Measurements from ENCODE around the gene CARMIL1.

CARMIL1 gene

DNA sequence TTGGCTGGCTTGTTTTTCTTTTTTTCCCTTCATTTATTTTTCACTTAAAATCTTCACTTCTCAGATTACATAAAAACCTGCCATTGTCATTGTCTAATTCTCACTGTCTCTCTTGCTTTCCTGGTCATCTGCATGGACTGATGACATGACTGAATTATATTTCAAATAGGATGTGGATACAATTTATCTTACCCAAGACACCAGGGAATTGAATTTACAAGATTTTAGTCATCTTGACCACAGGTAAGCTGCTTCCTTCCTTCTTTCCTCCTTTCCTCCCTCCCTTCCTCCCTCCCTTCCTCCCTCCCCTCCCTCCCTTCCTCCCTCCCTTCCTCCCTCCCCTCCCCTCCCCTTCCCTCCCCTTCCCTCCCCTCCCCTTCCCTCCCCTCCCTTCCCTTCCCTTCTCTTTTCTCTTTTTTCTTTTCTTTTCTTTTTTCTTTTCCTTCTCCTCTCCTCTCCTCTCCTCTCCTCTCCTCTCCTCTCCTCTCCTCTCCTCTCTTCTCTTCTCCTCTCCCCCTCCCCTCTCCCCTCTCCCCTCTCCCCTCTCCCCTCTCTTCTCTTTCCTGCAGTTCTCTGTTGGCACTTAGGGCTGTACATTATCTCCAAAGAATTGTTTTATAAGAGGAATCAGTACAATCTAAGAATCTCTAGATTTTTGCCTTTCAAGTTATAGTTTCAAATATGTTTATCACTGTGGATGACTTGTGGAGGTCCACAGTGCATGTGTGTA is 171.5 kb downstream of the CARMIL1 start:
- DNase-seq, result no peak

DNA sequence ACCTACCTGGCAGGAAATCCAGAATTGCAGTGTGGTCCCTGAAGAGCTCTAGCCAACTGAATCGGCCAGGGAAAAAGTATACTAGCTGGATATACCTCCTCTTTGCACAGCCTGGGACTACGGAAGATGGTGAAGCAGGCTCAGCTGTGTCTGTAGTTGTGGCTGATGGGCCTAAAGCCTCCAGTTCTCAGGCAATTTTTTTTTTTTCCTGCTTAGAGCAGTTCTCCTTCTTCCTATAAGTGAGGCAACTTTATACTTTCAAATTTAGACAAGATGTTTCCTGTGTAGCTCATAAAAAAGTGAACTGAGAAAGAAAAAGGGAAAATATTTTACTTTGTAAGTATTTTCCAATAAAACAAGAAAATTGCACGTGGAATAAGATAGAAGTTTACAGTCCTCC is 172.9 kb downstream of the CARMIL1 start:
- no peak for DNase-seq

DNA sequence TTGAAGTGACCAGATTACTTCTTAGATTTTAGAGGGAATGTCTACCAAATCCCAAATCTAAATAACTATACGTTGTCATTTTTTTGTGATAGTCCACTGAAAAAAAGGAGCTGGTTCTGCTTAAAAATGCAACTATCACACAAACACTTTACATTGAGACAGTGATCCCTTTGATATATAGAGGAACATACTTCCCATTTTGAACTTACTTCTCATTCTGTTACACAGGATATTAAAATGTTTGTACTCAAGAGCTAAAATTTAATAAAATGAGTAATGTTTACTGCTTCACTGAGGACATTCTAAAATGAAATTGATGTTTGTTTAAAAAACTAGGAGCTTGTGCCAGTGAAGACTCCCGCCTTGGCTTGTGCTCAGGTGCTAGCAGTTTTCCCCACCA is 174.1 kb downstream of the CARMIL1 start:
- DNase-seq, result no peak

DNA sequence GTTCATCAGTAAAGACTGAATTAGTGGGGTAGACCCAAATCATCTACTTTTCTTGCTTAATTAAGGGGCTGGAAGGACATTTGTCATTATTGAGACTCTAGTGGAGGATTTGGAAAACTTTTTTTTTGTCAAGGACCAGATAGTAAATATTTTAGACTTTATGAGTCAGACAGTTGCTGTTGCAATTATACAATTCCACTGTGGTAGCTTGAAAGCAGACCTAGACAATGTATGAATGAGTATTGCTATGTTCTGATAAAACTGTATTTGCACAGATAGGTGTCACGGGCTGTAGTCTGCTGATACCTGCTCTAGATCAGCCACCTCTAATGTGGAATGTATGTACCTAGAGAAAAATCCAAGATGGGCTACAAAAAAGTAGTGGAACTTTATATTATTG is 175.0 kb downstream of the CARMIL1 start:
- DNase-seq, result no peak

DNA sequence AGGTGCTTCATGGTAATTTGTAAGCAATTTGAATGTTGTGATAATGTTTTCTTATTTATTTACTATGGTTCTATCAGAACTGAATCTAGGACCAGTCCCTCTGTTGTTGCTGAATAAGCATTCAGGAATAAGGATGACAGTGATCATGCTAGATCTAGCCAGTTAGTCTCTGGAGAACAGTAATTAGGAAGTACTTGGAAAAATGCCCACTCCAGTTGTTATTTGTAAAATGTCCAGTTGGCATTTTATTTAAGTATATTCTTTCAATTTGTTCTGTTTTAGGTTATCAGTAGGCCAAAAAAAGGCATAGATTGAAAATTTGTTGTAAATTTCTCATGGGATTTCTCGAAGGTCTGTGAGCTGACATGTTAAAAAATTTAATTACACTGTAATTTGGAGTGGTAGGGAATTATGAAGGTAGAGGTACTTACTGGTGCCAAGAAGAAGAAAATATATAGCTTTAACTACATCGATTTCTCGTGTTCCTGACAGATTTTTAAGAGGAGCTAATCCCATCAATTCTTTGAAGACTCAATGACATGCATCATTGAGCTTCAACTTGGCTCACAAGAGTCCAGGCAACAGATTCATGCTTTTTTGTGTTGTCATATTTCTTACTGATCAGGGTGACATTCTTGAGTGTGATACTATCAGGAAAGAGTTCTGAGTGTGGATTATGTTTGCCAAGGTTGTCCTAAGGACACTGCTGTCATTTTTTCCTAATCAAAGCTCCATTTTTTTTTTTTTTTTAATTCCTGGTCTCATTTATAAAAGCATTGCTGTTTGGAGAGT is 177.3 kb downstream of the CARMIL1 start:
- no peak for DNase-seq

DNA sequence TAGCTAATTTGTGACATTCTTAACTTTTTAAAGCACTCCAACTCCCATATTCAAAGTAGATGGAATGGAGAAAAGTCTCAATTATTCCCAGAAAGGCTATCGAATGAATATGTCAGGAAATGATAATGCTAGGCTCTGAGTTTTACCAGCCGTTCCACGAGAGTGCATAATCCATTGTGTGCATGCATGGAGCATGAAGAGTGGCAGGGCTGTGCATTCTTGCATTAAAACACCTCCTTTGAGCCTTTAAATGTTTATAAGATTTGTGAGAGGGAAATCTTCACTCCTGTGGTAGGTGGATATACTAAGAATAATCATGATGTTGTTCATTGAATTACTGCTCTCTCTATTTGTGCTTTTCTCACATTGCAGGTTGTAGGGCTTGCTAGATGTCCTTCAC is 178.3 kb downstream of the CARMIL1 start:
- no peak for DNase-seq

DNA sequence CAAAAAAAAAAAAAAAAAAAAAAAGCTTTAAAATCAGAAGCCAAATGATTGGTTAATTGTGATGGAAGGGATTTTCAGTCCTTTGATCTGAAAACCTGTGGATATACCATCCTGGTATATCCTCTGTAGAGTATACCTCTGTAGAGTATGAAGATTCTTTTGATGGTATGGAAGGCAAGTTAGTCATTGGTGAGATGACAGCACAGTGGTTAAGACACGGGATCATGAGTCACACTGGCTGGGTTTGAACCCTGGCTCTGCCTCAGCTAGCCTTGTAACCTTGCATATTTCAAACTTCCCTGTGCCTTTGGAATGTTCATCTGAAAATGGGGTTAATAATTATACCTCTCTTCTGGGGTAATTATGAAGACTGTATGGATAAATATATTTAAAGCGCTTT is 179.3 kb downstream of the CARMIL1 start:
- no peak for DNase-seq

DNA sequence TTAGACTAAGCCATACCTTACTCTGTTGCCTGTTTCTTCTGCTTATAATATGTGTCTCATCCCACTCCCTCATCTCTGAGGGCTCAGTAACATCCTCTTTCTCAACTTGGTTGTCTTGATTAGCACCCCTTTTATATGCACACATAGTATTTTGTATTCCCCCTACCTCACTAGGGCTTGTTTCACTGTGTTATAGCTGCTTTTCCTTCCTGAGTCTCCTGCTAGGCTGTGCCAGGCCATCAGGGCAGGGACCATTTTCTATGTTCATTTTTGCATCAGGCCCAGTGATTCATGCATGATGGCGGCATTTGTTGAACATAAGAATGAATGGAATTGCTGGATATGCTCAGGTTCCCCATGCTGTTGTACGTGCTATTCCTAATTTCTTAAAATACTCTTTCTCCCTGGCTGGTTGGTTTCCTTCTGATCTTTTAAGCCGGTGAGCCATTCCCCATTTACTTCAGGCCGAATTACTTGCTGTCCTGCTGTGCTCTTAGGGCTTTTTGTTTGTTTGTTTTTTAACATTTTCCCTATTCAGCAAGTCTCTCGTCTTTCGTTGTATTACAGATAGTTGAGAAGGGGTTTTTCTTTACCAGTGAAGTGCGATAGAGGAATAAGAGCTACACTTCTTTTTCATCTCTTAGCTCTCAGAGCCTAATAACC is 183.2 kb downstream of the CARMIL1 start:
- DNase-seq, result no peak

DNA sequence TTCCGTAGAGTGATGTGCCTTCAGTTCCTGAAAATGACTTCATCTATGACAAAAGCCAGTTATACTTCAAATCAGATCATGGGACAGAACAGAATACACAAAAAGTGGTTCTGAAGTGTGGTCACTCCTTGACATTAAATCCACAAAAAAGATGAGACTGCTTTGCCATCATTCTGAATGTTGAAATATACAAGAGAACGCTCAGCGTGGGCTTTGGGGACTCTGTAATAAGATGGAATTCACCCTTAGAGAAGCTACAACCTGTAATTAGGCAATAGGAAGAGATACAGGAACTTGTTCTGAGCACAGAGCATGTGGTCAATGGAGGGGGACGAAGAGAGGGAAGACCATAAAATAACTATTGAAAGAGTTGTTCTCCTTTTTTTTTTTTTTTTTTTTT is 184.3 kb downstream of the CARMIL1 start:
- DNase-seq, result no peak

DNA sequence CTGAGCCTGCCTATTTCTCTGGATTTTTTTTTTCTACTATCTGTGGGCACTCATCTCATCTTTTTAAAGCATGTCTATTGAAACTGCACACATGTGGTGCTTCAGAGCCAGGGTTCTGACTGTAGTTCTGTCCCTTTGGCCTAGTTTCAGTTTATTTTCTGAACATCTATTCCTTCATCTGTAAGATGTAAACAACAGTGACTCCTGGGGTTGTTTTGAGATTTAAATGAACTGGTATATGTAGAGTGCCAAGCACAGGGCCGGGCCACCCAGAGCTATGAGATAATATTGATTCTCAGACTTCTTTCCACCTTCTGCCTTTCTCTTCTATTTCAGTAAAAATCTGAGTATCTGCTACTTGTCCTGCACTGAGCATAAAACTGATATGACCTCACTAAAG is 185.1 kb downstream of the CARMIL1 start:
- DNase-seq, result no peak

DNA sequence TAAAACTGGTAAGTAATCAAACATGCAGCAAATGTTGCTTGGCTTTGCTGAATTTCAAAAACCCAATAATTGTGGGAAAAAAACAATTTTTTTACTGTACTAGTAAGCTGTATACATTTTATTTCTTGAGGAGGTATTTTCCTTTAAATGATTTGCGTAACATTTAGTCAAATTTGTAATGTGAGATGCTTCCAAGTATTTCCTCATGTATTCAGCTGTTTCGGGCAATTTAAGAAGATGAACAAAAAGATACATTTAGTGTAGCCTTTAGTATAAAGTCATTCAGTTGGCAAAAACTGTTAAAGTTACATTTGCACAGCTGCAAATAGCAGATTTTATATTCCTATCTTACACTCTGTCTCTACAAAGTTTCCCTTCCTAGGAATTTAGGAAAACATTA is 186.8 kb downstream of the CARMIL1 start:
- no peak for DNase-seq

DNA sequence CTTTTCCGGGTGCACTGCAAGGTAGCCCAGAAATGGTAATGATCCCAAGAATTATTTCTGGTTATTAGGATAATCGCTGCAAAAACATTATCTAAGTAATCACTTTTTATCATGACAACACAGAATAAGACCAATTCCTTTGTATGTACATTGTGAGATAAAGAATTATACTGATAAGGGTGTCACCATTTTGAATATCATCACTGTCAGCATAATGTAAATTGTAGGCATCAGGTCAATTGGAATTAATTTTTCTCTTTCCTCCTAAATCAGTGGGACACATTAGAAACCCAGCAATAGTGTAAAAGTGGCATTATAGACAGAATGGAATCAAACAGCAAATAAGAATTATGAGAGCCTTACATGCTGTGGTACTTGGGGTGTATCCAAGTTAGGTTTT is 189.7 kb downstream of the CARMIL1 start:
- DNase-seq, result no peak

DNA sequence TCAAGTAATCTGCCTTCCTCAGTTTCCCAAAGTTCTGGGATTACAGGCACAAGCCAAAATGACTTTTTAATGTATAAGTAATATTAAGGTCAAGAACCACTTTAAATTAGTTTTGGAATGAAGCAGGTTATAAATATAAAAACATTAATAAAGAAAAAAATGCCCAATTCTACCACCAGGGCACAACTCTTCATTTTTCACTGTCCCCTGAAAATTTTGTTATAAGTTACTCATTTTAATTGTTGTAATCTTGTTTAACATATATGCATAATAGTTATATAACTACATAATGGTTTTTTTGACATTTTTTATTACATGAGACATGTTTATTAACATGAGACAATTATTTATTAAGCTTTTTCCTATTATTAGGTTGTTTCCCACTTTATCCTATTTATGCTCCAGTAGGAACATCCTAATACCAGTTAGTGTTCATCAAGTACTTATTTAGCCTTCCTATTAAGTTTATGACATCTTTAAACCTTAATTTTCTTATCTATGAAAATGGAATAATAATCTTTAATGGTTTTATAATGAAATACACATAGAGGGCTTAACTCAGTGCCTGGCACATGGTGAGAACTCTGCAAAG is 190.7 kb downstream of the CARMIL1 start:
- DNase-seq, result no peak

DNA sequence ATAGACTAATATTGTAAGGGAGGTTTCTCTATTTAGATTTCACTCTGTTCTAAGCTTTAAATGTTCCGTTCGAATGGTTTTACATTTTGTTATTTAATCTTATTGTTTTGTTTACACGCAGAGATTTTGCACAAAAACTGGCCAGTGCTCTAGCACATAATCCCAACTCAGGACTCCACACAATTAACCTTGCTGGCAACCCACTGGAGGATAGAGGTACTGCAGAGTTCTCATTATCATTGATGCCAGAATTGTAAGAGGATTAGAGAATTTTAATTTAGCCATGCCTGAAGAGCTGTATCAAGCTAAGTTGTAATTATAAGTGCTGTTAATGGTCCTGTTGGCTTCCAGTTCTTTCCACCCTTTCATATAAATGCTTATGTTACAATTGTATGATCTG is 193.1 kb downstream of the CARMIL1 start:
- no peak for DNase-seq

DNA sequence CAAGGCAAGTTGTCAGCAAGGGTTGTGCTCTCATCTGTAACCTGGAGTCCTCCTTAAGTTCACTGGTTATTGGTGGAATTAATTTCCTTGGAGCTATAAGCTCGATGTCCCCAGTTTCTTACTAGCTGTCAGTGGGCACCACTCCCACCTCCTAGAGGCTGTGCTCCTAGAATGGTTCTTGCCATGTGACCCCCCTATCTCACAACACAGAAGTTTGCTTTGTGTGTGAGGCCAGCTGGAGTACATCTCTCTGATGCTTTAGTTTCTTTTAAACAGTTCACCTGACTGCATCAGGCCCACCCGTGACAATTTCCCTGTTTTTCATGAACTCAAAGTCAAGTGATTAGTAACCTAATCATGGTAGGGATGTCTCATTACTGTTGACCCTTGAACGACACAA is 193.7 kb downstream of the CARMIL1 start:
- no peak for DNase-seq

DNA sequence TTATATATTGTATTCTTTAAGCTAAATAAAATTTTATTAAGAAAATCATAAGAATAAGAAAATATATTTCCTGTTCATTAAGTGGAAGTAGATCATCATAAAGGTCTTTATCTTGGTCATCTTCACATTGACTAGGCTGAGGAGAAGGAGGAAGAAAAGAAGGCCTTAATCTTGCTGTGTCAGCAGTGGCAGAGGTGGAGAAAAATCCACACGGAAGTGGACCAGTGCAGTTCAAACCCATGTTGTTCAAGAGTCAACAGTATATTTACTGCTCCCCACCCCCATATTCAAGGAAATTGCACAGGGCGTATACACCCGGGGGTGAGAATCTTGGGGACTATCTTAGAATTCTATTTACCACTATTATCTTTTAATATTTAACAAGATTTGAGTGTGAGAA is 194.3 kb downstream of the CARMIL1 start:
- no peak for DNase-seq

DNA sequence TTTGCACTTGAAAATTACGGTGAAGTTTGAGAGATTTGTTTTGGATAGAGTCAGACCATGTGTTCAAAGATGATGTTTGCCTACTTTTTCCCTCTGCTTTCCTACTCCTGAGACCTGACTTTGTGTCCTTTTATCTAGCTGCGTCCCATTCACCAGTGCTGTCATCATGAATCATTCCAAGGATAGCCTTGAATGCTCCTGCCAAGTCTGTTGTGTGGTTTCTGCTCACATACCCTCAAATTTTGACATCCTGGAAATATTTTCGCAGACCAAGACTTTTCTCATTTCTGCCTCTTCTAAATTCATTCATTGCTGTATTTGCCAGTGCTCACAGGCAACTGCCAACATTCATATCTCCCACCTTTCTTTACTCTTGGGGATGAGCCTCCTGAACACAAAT is 197.0 kb downstream of the CARMIL1 start:
- no peak for DNase-seq

DNA sequence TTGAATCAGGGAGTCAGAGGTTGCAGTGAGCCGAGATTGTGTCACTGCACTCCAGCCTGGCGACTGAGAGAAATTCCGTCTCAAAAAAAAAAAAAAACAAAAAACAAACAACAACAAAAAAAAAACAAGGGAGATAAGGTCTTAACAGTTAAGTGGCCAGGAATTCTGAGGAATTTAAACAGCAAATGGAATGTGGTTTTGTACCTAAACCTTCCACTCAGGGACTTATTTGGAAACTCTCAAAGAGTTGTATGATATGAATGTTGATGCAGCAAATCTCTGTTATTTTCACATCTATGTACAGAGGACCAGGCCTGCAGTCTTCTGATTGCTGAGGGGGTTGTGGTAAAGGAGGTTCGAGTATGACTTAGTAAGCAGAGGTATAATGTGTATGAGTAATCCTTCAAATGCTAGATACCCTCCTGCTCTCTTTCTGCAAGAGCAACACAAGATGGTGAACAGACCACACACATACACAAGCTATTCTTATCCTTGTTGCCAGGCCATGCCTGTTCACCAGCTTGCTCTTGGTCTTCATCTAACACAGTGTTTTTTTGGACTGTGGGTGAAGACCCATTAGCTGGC is 197.9 kb downstream of the CARMIL1 start:
- no peak for DNase-seq

DNA sequence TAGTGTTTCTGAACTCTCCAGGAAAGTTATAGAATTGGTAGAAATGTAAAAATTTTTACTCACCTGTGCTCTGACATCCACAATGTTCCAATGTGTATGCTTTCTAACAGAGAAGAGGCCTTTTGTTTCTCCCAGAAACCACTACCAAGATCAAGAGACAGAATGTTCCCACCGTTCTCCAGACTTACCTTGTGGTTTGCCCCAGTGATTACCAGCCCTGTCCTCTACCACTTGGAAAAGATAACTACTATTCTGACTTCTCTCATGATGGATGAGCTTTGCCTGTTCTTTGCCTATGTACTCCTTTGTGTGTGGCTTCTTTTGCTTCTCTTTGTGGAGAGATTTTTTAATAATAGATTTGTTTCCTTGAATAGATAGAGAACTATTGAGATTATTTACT is 199.8 kb downstream of the CARMIL1 start:
- no peak for DNase-seq

DNA sequence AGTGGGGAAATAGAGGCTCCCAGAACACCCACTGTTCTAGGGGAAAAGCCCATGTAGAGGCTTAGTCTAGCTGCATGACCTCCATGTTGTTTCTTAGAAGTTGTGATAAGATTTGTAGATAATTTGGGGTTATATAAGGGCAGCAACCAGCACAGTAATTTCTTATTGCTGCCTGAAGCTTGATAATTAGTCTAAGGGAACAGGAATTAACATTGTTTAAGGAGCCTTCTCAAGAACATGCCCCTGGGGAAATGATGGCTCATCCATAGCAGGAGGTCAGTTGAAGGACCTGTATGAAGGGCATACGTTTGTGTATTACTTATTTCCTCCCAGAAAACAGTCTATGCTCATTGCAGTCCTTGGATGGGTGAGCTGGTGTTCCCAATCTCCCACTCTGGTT is 202.1 kb downstream of the CARMIL1 start:
- DNase-seq, result no peak

DNA sequence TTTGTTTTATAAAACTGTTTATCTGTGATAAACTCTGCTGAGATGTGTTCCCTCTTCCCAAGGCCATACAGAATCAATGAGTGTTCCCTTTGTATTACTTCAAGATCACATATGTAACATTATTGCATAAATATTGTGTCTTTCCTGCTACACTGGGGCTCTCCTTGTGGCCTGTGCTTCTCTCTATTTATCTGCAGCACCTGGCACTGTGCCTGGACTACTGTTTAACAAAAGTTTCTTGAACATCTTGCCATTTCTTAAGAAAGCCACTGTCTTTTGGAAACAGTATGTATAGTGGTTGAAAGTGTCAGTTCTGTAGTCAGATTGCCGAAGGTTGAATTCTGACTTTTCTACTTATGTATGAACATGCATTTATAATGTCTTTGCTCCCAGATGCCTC is 203.8 kb downstream of the CARMIL1 start:
- no peak for DNase-seq

DNA sequence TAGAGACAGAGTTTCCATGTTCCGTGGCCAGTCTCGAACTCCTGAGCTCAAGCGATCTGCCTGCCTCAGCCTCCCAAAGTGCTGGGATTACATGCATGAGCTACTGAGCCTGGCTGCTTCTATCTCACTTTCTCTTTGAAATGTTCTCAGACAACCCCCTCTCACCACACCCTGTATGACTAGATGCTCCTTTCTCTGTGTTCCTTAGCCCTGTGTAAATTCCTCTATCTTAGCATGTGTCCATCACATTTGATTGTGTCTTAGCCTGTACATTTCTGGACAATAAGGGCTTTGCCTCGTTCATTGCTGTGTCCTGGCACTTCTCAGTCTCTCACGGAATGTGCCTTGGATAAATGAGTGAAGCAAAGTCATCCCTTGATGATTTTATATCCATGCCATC is 204.8 kb downstream of the CARMIL1 start:
- no peak for DNase-seq

DNA sequence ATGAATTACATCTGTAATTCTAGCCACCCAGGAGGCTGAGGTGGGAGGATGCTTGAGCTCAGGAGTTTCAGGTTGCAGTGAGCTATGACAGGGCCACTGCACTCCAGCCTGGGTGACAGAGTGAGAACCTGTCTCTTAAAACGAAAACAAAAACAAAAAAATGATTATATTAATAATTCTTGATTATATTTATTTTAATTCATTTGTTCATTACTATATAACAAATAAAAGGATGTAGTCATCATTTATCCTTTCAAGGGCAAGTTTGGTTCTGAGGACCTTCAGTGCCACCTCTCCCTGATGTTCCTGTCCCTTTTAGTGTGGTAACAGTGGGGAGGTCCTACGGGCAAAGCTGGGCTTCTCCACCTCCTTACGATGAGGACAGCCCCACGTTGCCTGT is 205.7 kb downstream of the CARMIL1 start:
- DNase-seq, result no peak
